A549 (cell line): ENCODE data around the gene TRDN. TPM values are rescaled to one million over a fixed set of nuclear protein-coding genes. Genes with fewer than 3 reads are reported as not detected.

Experiments used
- ATAC-seq, 2 experiments: fragments of 200-7000 bp in 1 of 2; fragments of >200 bp in 1 of 2; cut with Nextera tagmentation in 1 of 2; cut with Tn5 transposase in 1 of 2; 3 replicates each; pipeline versions ENCODE4 v1.8.0 to v1.9.1; 2018 to 2020; ENCODE audit warnings: mild to moderate bottlenecking in 1 of 2, moderate library complexity in 1 of 2
- CTCF ChIA-PET: fragments of 300-600 bp; sonication (Branson Sonifier 250); formaldehyde crosslinking; extraction: SDS; loops from one replicate; lab custom pipeline; 2021; ENCODE audit warnings: antibody characterized with exemption, inconsistent platforms; lab: Yijun Ruan, JAX
- POLR2A ChIA-PET: fragments of 350-600 bp; formaldehyde crosslinking; extraction: SDS; loops from one replicate; lab custom pipeline; 2021; ENCODE audit warnings: antibody characterized with exemption, inconsistent platforms; lab: Yijun Ruan, JAX
- DNase-seq, 2 experiments: peaks; one replicate each; pipeline versions ENCODE4 v3.0.0 to v3.0.0-alpha.2; 2011 to 2016; ENCODE audit warnings: low read depth in 1 of 2, low spot score in 1 of 2
- FAIRE-seq: peaks from 2 replicates; lab custom pipeline; 2011; peaks lifted over from hg19 to GRCh38; lab: Jason Lieb, UNC
- H3K27ac ChIP-seq, 2 experiments: fragments of >200 bp; sonication (Bioruptor Twin); formaldehyde crosslinking; 3 replicates each; pipeline ENCODE4 v1.5.1; 2016 to 2017
- H3K4me1 ChIP-seq: fragments of >200 bp; sonication (Bioruptor Twin); formaldehyde crosslinking; 3 replicates; pipeline ENCODE4 v1.6.1; 2016
- H3K4me2 ChIP-seq: fragments of >200 bp; sonication (Bioruptor Twin); formaldehyde crosslinking; 3 replicates; pipeline ENCODE4 v1.6.1; 2016
- H3K4me3 ChIP-seq: fragments of >200 bp; sonication (Bioruptor Twin); formaldehyde crosslinking; 3 replicates; pipeline ENCODE4 v1.5.1; 2016
- H3K9me3 ChIP-seq: fragments of >200 bp; sonication (Bioruptor Twin); formaldehyde crosslinking; 3 replicates; pipeline ENCODE4 v1.6.1; 2016
- CBX2 ChIP-seq: fragments of 200-600 bp; sonication (generic); IDR thresholded peaks from 2 replicates; pipeline ENCODE4 v1.6.1; 2016; ENCODE audit warnings: low read depth, mild to moderate bottlenecking, borderline replicate concordance
- CEBPB ChIP-seq, 2 experiments: fragments of >200 bp in 1 of 2; sonication (Bioruptor Twin) in 1 of 2; formaldehyde crosslinking in 1 of 2; IDR thresholded peaks; 2 replicates each; pipeline ENCODE4 v1.6.1; 2012 to 2016
- CTCF ChIP-seq: fragments of >200 bp; sonication (Bioruptor Twin); formaldehyde crosslinking; IDR thresholded peaks from 3 replicates; pipeline ENCODE4 v1.5.1; 2016
- E2F6 ChIP-seq: IDR thresholded peaks from 2 replicates; pipeline ENCODE4 v1.6.1; 2012; ENCODE audit warnings: low read depth, borderline replicate concordance
- ELK1 ChIP-seq: fragments of 150-350 bp; IDR thresholded peaks from 2 replicates; pipeline ENCODE4 v1.6.1; 2014; ENCODE audit warnings: low read depth, mild to moderate bottlenecking, low read length
- EP300 ChIP-seq, 2 experiments: fragments of >200 bp; sonication (Bioruptor Twin); formaldehyde crosslinking; IDR thresholded peaks; 2 replicates in 1 of 2; 3 replicates in 1 of 2; pipeline ENCODE4 v1.6.1; 2016 to 2017
- FOXS1 ChIP-seq: fragments of 250-450 bp; sonication (Bioruptor Pico); IDR thresholded peaks from 2 replicates; pipeline ENCODE4 v1.5.0; 2020; ENCODE audit warnings: mild to moderate bottlenecking, moderate library complexity
- GATA3 ChIP-seq: IDR thresholded peaks from 2 replicates; pipeline ENCODE4 v1.6.1; 2012; ENCODE audit warnings: borderline replicate concordance
- HDAC2 ChIP-seq: fragments of 200-600 bp; sonication (generic); IDR thresholded peaks from 2 replicates; pipeline ENCODE4 v1.6.1; 2016
- HMGXB4 ChIP-seq: fragments of 250-450 bp; sonication (Bioruptor Pico); IDR thresholded peaks from 2 replicates; pipeline ENCODE4 v1.5.0; 2021; ENCODE audit warnings: mild to moderate bottlenecking, moderate library complexity, borderline replicate concordance
- JUN ChIP-seq, 2 experiments: fragments of >200 bp; sonication (Bioruptor Twin); formaldehyde crosslinking; IDR thresholded peaks; 2 replicates in 1 of 2; 3 replicates in 1 of 2; pipeline ENCODE4 v1.6.1; 2016 to 2017
- KDM1A ChIP-seq: fragments of 200-600 bp; sonication (generic); IDR thresholded peaks from 2 replicates; pipeline ENCODE4 v1.6.1; 2016; ENCODE audit warnings: low read depth, mild to moderate bottlenecking
- MAX ChIP-seq: IDR thresholded peaks from 2 replicates; pipeline ENCODE4 v1.6.1; 2012
- MYC ChIP-seq: IDR thresholded peaks from 2 replicates; pipeline ENCODE4 v1.6.1; 2012; ENCODE audit warnings: mild to moderate bottlenecking, inconsistent platforms, low read length, improper control_type of control experiment, borderline replicate concordance
- NFE2L2 ChIP-seq: fragments of 150-350 bp; conservative IDR thresholded peaks from 2 replicates; pipeline ENCODE4 v1.6.1; 2014; ENCODE audit warnings: low read length
- NPAS2 ChIP-seq: fragments of 250-450 bp; sonication (Bioruptor Pico); IDR thresholded peaks from 2 replicates; pipeline ENCODE4 v1.8.0; 2022; ENCODE audit warnings: mild to moderate bottlenecking, moderate library complexity, borderline replicate concordance
- PHF8 ChIP-seq: fragments of 200-600 bp; sonication (generic); IDR thresholded peaks from 2 replicates; pipeline ENCODE4 v1.6.1; 2016; ENCODE audit warnings: low read depth, mild to moderate bottlenecking, antibody characterized with exemption, moderate library complexity, borderline replicate concordance
- RARB ChIP-seq: fragments of 250-450 bp; sonication (Bioruptor Pico); IDR thresholded peaks from 2 replicates; pipeline ENCODE4 v1.8.0; 2021; ENCODE audit warnings: mild to moderate bottlenecking, moderate library complexity
- RFX5 ChIP-seq: fragments of 450-650 bp; IDR thresholded peaks from 2 replicates; pipeline ENCODE4 v1.7.1; 2014; ENCODE audit warnings: antibody characterized with exemption, mild to moderate bottlenecking, moderate library complexity
- SREBF2 ChIP-seq: fragments of 450-650 bp; IDR thresholded peaks from 2 replicates; pipeline ENCODE4 v1.6.1; 2014; ENCODE audit warnings: mild to moderate bottlenecking, moderate library complexity
- TFCP2L1 ChIP-seq: fragments of 250-450 bp; sonication (Bioruptor Pico); IDR thresholded peaks from 2 replicates; pipeline ENCODE4 v1.5.0; 2021; ENCODE audit warnings: mild to moderate bottlenecking
- ZC3H11A ChIP-seq: fragments of 450-650 bp; IDR thresholded peaks from 2 replicates; pipeline ENCODE4 v1.6.1; 2014; ENCODE audit warnings: antibody characterized with exemption, mild to moderate bottlenecking
- ZFP36 ChIP-seq: fragments of 450-650 bp; IDR thresholded peaks from 2 replicates; pipeline ENCODE4 v1.6.1; 2014; ENCODE audit warnings: borderline replicate concordance; ENCODE audit not compliant: partially characterized antibody
- ZNF302 ChIP-seq: fragments of 250-450 bp; sonication (Bioruptor Pico); IDR thresholded peaks from 2 replicates; pipeline ENCODE4 v1.9.0; 2021; ENCODE audit warnings: inconsistent platforms, mild to moderate bottlenecking, moderate library complexity
- ZSCAN20 ChIP-seq: fragments of 250-450 bp; sonication (Bioruptor Pico); IDR thresholded peaks from 2 replicates; pipeline ENCODE4 v1.8.0; 2022; ENCODE audit warnings: mild to moderate bottlenecking, moderate library complexity
- WGBS: methylation state at CpG from one replicate; pipeline ENCODE4 v1.1.6; 2017; ENCODE audit errors: missing lambda C conversion rate; 5-methylcytosine and 5-hydroxymethylcytosine counted together
- polyA minus RNA-seq: library from RNA; depleted of rRNA, polyadenylated mRNA; stranded (reverse); fragments of >200 nt; gene quantifications from 2 replicates; pipeline ENCODE4 v1.2.3, GENCODE V29; 2011; rRNA and poly(A)+ RNA removed
- polyA plus RNA-seq, 4 experiments: library from polyadenylated mRNA; depleted of rRNA in 3 of 4; stranded (reverse); fragments of >200 nt; fragmentation: RNase III in 1 of 4; extraction: RNeasy Plus Mini Kit Qiagen cat#74134 plus additional on column Dnase treatment in 1 of 4; gene quantifications; 2 replicates in 3 of 4; 3 replicates in 1 of 4; pipeline ENCODE4 v1.2.3, GENCODE V29; 2011 to 2017

TRDN gene
- polyA plus RNA-seq (2011; rRNA removed) (not detected in 2 replicates), polyA plus RNA-seq (2017; fragmentation: RNase III; extraction: RNeasy Plus Mini Kit Qiagen cat#74134 plus additional on column Dnase treatment) (not detected in 3 replicates), polyA minus RNA-seq (not detected in 2 replicates)
- not detected in 2 replicates for polyA plus RNA-seq (2012; cell fraction: cytosol; rRNA removed)
- not detected in 2 replicates for polyA plus RNA-seq (2012; cell fraction: nucleus; rRNA removed)

GRCh38 chr6:123636782-123637181, at the start of gene TRDN:
TSS of gene TRDN (minus strand) at chr6:123636950. CDS start at chr6:123636775, 175 bp downstream.
- H3K4me1 ChIP-seq, result no peaks in the 10 kb centered on the region
- no peak for FAIRE-seq

GRCh38 chr6:123681957-123682462, 45.3 kb upstream of the TRDN start:
- CTCF ChIA-PET, result no interaction called here
- no peak for FAIRE-seq

More at GRCh38 chr6:123636782-123637181, at the start of gene TRDN:
- Histone ChIP-seq H3K4me3 (no peak within 1 kb of the TSS), H3K4me2 (no peak within 1 kb of the TSS), H3K27ac (no peak within 1 kb of the TSS), H3K9me3 (no peaks in the 10 kb centered on the region)
- DNase-seq (no peak), ATAC-seq (no peak)
- ChIA-PET POLR2A (no interaction called here), CTCF (no interaction called here)
- WGBS, result 48% methylated on average over 3 of the region's 3 CpGs
- TF ChIP-seq PHF8 (no peak), CEBPB (IDR thresholded peaks at IDR 0.05) (no peak), ELK1 (no peak), GATA3 (no peak), RFX5 (no peak), HMGXB4 (CRISPR knock-in tag) (no peak), EP300 (IDR thresholded peaks at IDR 0.05) (no peak), KDM1A (no peak)

More at GRCh38 chr6:123681957-123682462, 45.3 kb upstream of the TRDN start:
- Histone ChIP-seq H3K9me3 (no peaks in the 10 kb centered on the region), H3K27ac (no peak overlapping the region), H3K4me3 (no peak overlapping the region), H3K4me2 (no peak overlapping the region), H3K4me1 (no peaks in the 10 kb centered on the region)
- TF ChIP-seq ZC3H11A, result no peak
- no peak for TF ChIP-seq CBX2
- TF ChIP-seq SREBF2, result no peak
- TF ChIP-seq KDM1A, result no peak
- no peak for TF ChIP-seq ZNF302 (CRISPR knock-in tag)
- no peak for TF ChIP-seq FOXS1 (CRISPR knock-in tag)
- TF ChIP-seq JUN (IDR thresholded peaks at IDR 0.05), result no peak
- no peak for TF ChIP-seq TFCP2L1 (CRISPR knock-in tag)
- no peak for TF ChIP-seq RARB (CRISPR knock-in tag)
- TF ChIP-seq NFE2L2, result no peak
- no peak for TF ChIP-seq ZFP36
- no peak for TF ChIP-seq E2F6
- no peak for TF ChIP-seq NPAS2 (CRISPR knock-in tag)
- TF ChIP-seq MYC, result no peak
- TF ChIP-seq GATA3, result no peak
- no peak for TF ChIP-seq ZSCAN20 (CRISPR knock-in tag)
- no peak for TF ChIP-seq MAX
- TF ChIP-seq CTCF, result no peak
- no peak for TF ChIP-seq HDAC2
- POLR2A ChIA-PET, result no interaction called here
- ATAC-seq (no peak), DNase-seq (no peak)
- 11% methylated on average over 1 of the region's 1 CpG for WGBS
